ENCODE measurements around the gene GNG3. TPM values are rescaled to one million over a fixed set of nuclear protein-coding genes. Genes with fewer than 3 reads are reported as not detected.

GNG3 gene
- polyA plus RNA-seq, 2 of the 4 experiments (the other 2 are of a cell fraction): not detected

DNA sequence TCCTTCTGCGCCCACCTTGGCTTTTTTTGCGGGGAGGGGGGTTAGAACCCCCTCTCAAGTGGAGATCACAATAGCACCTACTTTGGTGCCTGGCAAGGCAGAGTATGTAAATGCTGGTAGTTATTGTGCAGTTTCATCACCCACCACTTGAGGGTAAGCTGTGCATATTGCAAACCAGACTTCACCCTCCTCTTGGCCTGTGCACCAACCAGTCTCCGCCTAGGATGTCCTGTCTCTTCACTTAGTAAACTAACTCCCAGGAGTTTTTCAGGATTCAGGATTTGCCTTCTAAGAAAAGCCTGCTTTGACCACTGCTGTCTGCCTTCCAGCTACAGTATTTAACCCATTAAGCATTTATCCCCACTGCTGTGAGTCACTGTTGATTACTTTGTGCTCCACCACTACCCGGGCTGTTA is 26.6 kb upstream of the GNG3 start:
- FAIRE-seq: peak; percentile 43
- Histone ChIP-seq H3K9me3 (no peaks in the 10 kb centered on the region), H3K4me3 (no peak overlapping the region), H3K4me1 (peaks cover 24% of the 10 kb centered on the region), H3K27ac (peak overlapping the region; percentile 50 to 92), H3K4me2 (peak overlapping the region; percentile 24)
- TF ChIP-seq CHD2 (IDR thresholded peaks at IDR 0.05; ENCODE audit: low read length, partially characterized antibody) (no peak), CEBPB (IDR thresholded peaks at IDR 0.05) (no peak), SMC3 (IDR thresholded peaks at IDR 0.05) (peak; percentile 42; the same call in 2 of the 3 replicates), RAD21 (conservative IDR thresholded peaks at IDR 0.05 in 1 of 2, IDR thresholded peaks at IDR 0.05 in 1 of 2) (peak; percentile 64 to 72), FOSL2 (IDR thresholded peaks at IDR 0.05) (no peak), FOSL2 (CRISPR knock-in tag; IDR thresholded peaks at IDR 0.05) (no peak; the same call in 1 of the 2 replicates)
- TF ChIP-seq, protein P1, sequence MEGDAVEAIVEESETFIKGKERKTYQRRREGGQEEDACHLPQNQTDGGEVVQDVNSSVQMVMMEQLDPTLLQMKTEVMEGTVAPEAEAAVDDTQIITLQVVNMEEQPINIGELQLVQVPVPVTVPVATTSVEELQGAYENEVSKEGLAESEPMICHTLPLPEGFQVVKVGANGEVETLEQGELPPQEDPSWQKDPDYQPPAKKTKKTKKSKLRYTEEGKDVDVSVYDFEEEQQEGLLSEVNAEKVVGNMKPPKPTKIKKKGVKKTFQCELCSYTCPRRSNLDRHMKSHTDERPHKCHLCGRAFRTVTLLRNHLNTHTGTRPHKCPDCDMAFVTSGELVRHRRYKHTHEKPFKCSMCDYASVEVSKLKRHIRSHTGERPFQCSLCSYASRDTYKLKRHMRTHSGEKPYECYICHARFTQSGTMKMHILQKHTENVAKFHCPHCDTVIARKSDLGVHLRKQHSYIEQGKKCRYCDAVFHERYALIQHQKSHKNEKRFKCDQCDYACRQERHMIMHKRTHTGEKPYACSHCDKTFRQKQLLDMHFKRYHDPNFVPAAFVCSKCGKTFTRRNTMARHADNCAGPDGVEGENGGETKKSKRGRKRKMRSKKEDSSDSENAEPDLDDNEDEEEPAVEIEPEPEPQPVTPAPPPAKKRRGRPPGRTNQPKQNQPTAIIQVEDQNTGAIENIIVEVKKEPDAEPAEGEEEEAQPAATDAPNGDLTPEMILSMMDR (IDR thresholded peaks at IDR 0.05): peak; percentile 61
- TF ChIP-seq, protein P2, sequence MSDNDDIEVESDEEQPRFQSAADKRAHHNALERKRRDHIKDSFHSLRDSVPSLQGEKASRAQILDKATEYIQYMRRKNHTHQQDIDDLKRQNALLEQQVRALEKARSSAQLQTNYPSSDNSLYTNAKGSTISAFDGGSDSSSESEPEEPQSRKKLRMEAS (IDR thresholded peaks at IDR 0.05): no peak
- WGBS (ENCODE audit: missing lambda C conversion rate): 14% methylated on average over 4 of the region's 4 CpGs
- ATAC-seq: peak; percentile 92 to 95
- ChIA-PET CTCF (interaction anchor here (0.7 to 7.2 kb wide), 24 partner anchors 11 to 286 kb away, joined by 3 to 126 read pairs (median 5); partner anchors contain the start of genes BSCL2, C11orf98, CSKMT and GNG3), POLR2A (interaction anchor here (0.6 to 2.7 kb wide), 10 partner anchors 9 to 182 kb away, joined by 3 to 34 read pairs (median 6); partner anchors contain the start of genes C11orf98, CSKMT, HNRNPUL2 and INTS5)
- DNase-seq (ENCODE audit: low read depth in 1 of 2, low spot score in 1 of 2): peak; percentile 80 to 88

DNA sequence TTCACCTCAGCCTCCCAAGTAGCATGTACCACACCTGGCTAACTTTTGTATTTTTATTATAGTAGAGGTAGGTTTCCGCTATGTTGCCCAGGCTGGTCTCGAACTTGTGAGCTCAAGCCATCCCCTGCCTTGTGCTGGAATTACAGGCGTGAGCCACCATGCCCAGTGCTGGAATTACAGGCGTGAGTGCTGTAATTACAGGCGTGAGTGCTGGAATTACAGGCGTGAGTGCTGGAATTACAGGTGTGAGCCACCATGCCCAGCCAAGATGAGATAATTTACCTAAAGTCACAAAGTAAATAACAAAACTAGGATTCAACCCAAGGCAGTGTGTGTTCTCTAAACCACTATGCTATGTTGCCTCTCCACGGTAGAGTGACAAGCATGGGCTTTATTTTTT is 25.0 kb upstream of the GNG3 start:
- Histone ChIP-seq H3K9me3 (no peaks in the 10 kb centered on the region), H3K4me2 (no peak overlapping the region), H3K4me3 (no peak overlapping the region), H3K27ac (no peak overlapping the region), H3K4me1 (peaks cover 17% of the 10 kb centered on the region; the same call in 2 of the 3 replicates)
- ChIA-PET CTCF (interaction anchor here (7.2 kb wide), 1 partner anchor 10 kb away, joined by 126 read pairs; the partner anchor contains the start of gene LRRN4CL), POLR2A (no interaction called here)
- 76% methylated on average over 7 of the region's 7 CpGs for WGBS (ENCODE audit: missing lambda C conversion rate)
- ATAC-seq: no peak
- no peak for FAIRE-seq
- DNase-seq (ENCODE audit: low read depth in 1 of 2, low spot score in 1 of 2): no peak
- TF ChIP-seq EHMT2 (IDR thresholded peaks at IDR 0.05; ENCODE audit: low read depth) (no peak), ZNF302 (CRISPR knock-in tag; IDR thresholded peaks at IDR 0.05) (no peak), POLR2AphosphoS2 (conservative IDR thresholded peaks at IDR 0.05; ENCODE audit: low read length) (no peak), RFX5 (IDR thresholded peaks at IDR 0.05) (no peak), MAFK (IDR thresholded peaks at IDR 0.05; ENCODE audit: partially characterized antibody) (no peak), NPAS2 (CRISPR knock-in tag; IDR thresholded peaks at IDR 0.05; ENCODE audit: borderline replicate concordance) (no peak), HOXB5 (CRISPR knock-in tag; IDR thresholded peaks at IDR 0.05) (no peak), FOSB (CRISPR knock-in tag; IDR thresholded peaks at IDR 0.05) (no peak), CHD4 (IDR thresholded peaks at IDR 0.05; ENCODE audit: borderline replicate concordance) (no peak), NR3C1 (IDR thresholded peaks at IDR 0.05) (no peak), FOSL2 (IDR thresholded peaks at IDR 0.05) (no peak), FOSL2 (CRISPR knock-in tag; IDR thresholded peaks at IDR 0.05) (no peak), RCOR1 (IDR thresholded peaks at IDR 0.05; ENCODE audit: low read depth, low read length) (no peak), HDAC2 (IDR thresholded peaks at IDR 0.05) (no peak), RNF2 (IDR thresholded peaks at IDR 0.05; ENCODE audit: borderline replicate concordance, low read depth) (no peak), ZSCAN20 (CRISPR knock-in tag; IDR thresholded peaks at IDR 0.05) (no peak), PHF8 (IDR thresholded peaks at IDR 0.05; ENCODE audit: borderline replicate concordance, low read depth) (no peak), KDM1A (IDR thresholded peaks at IDR 0.05; ENCODE audit: low read depth) (no peak)
- TF ChIP-seq, protein P3, sequence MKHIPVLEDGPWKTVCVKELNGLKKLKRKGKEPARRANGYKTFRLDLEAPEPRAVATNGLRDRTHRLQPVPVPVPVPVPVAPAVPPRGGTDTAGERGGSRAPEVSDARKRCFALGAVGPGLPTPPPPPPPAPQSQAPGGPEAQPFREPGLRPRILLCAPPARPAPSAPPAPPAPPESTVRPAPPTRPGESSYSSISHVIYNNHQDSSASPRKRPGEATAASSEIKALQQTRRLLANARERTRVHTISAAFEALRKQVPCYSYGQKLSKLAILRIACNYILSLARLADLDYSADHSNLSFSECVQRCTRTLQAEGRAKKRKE (CRISPR knock-in tag; IDR thresholded peaks at IDR 0.05; ENCODE audit: low read depth): no peak
- TF ChIP-seq, protein P4, sequence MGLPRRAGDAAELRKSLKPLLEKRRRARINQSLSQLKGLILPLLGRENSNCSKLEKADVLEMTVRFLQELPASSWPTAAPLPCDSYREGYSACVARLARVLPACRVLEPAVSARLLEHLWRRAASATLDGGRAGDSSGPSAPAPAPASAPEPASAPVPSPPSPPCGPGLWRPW (IDR thresholded peaks at IDR 0.05): no peak

All from A549 (cell line).